SKM-1 treated with dmso at 0.1 percent for 144 hours (cell line): ENCODE measurements around the gene GOLGA8G.
"Not testable (repeated sequence)": the region's sequence is repeated elsewhere in the genome, so short reads cannot be mapped to it uniquely, and the experiment has no call there.

Source experiments
- DNase-seq: peaks from one replicate; lab custom pipeline; 2025; ENCODE audit not compliant: unreplicated experiment; lab: John Stamatoyannopoulos, UW

Gene GOLGA8G, protein sequence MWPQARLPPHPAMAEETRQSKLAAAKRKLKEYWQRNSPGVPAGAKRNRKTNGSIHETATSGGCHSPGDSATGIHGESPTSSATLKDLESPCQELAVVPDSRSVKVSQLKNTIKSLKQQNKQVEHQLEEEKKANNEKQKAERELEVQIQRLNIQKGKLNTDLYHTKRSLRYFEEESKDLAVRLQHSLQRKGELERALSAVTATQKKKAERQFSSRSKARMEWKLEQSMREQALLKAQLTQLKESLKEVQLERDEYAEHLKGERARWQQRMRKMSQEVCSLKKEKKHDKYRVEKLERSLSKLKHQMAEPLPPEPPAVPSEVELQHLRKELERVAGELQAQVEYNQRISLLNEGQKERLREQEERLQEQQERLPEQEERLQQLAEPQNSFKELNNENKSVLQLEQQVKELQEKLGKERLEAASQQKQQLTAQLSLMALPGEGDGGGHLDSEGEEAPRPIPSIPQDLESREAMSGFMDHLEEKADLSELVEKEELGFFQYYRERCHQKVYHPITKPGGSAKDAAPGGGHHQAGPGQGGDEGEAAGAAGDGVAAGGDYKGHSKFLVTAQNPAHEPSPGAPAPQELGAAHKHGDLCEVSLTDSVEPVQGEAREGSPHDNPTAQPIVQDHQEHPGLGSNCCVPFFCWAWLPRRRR

GRCh38 chr15:28532954-28533353, at the start of gene GOLGA8G:
Gene GOLGA8G, minus strand, starts transcription at chr15:28532971. Its CDS starts 62 bp downstream, at chr15:28532909.
- not testable (repeated sequence) for DNase-seq

GRCh38 chr15:28573351-28573750, 40.6 kb upstream of the GOLGA8G start:
- not testable (repeated sequence) for DNase-seq

DNA sequence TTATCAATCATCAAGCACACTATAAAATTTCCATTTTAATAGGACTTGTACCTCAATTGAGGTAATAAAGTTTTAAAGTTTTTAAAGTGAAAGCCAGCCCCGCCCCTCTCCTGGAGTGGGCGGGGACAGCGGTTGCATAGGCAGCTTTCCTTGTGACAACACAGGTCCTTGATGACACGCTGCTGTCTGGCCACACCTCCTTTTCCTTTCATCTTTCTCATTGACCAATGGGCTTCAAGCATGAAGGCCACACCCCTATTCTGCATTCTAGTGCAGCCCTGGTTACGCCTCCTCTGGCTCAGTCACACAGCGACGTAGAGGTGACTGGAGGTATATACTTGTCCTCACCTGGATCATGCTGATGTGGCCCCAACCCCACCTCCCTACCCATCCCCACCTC, 20.5 kb upstream of the GOLGA8G start, which contains the start of gene GOLGA6L25:
GOLGA6L25 (plus strand) TSS at position 301 of the 400 bp plus-strand sequence; CDS start at position 362, 61 bp downstream.
- not testable (repeated sequence) for DNase-seq

DNA sequence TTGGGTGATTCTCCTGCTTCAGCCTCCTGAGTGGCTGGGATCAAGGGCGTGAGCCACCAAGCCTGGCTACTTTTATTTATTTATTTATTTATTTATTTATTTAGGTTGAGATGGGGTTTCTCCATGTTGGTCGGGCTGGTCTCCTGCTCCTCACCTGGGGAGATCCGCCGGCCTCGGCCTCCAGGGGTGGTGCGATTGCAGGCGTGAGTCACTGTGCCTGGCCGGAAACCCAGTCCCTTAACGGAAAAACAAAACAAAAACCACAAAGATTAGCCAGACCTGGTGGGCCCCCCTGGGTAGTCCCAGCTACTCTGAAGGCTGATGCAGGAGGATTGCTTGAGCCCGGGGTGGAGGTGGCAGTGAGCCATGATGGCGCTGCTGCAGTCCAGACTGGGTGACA, 17.6 kb downstream of the GOLGA8G start:
- DNase-seq, result not testable (repeated sequence)

- DNase-seq, result not testable (repeated sequence)
These were observed 18.6 kb downstream of the GOLGA8G start for GRCh38 chr15:28514128-28514527.

DNA sequence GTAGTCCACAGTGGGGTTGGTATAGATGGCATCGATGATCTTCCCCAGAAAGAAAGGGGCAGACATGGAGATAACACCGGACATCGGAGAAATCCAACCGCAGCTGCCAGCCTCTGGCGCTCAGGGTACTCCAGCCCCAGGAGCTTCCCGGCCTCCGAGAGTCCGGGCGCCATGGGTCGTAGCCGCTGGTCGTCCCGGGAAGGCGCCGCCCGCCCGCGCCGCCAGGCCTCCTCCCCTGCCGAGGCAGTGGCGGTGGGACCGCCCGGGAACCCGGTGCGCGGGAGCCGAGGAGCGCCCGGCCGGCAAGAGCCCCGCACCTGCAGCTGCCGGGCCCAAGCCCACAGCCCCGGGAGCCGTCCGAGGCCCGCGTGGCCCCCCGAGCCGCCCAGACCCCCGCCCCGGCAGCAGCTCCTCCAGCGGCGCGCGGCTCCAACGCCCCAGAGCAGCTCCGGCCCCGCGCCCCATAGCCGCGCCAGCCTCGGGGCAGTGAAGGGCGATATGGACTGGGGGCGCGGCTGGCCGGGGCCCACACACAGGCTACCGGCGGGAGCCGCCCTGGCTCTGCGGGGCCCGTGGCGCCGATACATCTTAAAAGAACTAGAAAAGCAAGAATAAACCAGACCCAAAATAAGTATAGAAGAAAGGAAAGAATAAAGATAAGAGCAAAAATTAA, 24.4 kb downstream of the GOLGA8G start:
- DNase-seq, result not testable (repeated sequence)

GRCh38 chr15:28481340-28481739, 51.4 kb downstream of the GOLGA8G start:
- not testable (repeated sequence) for DNase-seq
